Naive thymus-derived CD8-positive, alpha-beta T cell (primary cell): ENCODE results near the gene PCSK4. TPM values are rescaled to one million over a fixed set of nuclear protein-coding genes. Genes with fewer than 3 reads are reported as not detected.
"Not testable (repeated sequence)": the region's sequence is repeated elsewhere in the genome, so short reads cannot be mapped to it uniquely, and the experiment has no call there.

ENCODE experiments used
- ATAC-seq, 2 donors: fragments of 150-1000 bp; cut with Tn5 transposase in 1 of 2; sonication (Bioruptor Pico), chemical (Tn5 transposase) in 1 of 2; 1 replicate in 1 of 2; 2 replicates in 1 of 2; pipeline ENCODE4 v1.10.0; 2021; ENCODE audit warnings: mild to moderate bottlenecking in 2 of 2, moderate library complexity in 2 of 2
- POLR2A ChIA-PET: fragments of 350-600 bp; sonication (Branson Sonifier 250); formaldehyde crosslinking; loops from one replicate; lab custom pipeline; 2021; ENCODE audit warnings: antibody characterized with exemption; lab: Charles Lee
- DNase-seq, 10 donors: peaks; one replicate each; pipeline versions ENCODE4 v3.0.0 to v3.0.0-alpha.2; 2020 to 2022
- H3K27ac Mint-ChIP-seq, 10 donors: one replicate each; pipeline ENCODE4 v1.8.0; 2020 to 2022; ENCODE audit warnings: mild to moderate bottlenecking in 10 of 10, mixed read lengths in 10 of 10, moderate library complexity in 4 of 10, inconsistent platforms in 1 of 10
- H3K27me3 Mint-ChIP-seq, 5 donors: one replicate each; pipeline ENCODE4 v1.8.0; 2021 to 2022; ENCODE audit warnings: mixed read lengths in 5 of 5
- H3K36me3 Mint-ChIP-seq, 3 donors: one replicate each; pipeline ENCODE4 v1.8.0; 2020 to 2022; ENCODE audit warnings: mixed read lengths in 3 of 3, mild to moderate bottlenecking in 2 of 3, inconsistent platforms in 1 of 3
- H3K4me1 Mint-ChIP-seq, 4 donors: one replicate each; pipeline ENCODE4 v1.8.0; 2021 to 2022; ENCODE audit warnings: mixed read lengths in 4 of 4
- H3K4me3 Mint-ChIP-seq, 10 donors: one replicate each; pipeline ENCODE4 v1.8.0; 2020 to 2022; ENCODE audit warnings: mild to moderate bottlenecking in 10 of 10, mixed read lengths in 10 of 10, moderate library complexity in 6 of 10, inconsistent platforms in 1 of 10
- H3K9me3 Mint-ChIP-seq, 9 donors: one replicate each; pipeline ENCODE4 v1.8.0; 2020 to 2022; ENCODE audit warnings: mixed read lengths in 9 of 9, mild to moderate bottlenecking in 3 of 9, inconsistent platforms in 1 of 9, moderate library complexity in 1 of 9
- polyA plus RNA-seq, 3 donors: library from polyadenylated mRNA; unstranded; fragments of 300-500 nt; fragmentation: Illumina TruSeq; gene quantifications; one replicate each; pipeline ENCODE4 v1.2.3, GENCODE V29; 2021
- total RNA-seq, 8 experiments: library from RNA in 2 of 8; stranded (reverse) in 2 of 8; gene quantifications; one replicate each; pipeline ENCODE4 v1.2.3 and lab custom pipeline; 2021 to 2026

PCSK4 gene
- total and polyA plus RNA-seq, 5 experiments from 2014 or later: 0.35 to 12.0 (median 1.3) TPM

GRCh38 chr19:1445185-1445931 is 44.8 kb downstream of the PCSK4 start:
- Mint-ChIP-seq H3K27ac (peak overlapping the region in 4 of 10 donors; percentile 6 to 53 (median 48)), H3K36me3 (peaks cover 0 to 26% (median 7%) of the 10 kb centered on the region in 3 donors), H3K9me3 (no peaks in the 10 kb centered on the region), H3K4me3 (peak overlapping the region; percentile 65 to 82 (median 75)), H3K4me1 (peaks cover 9 to 36% (median 25%) of the 10 kb centered on the region in 4 donors), H3K27me3 (peaks cover 14 to 29% (median 21%) of the 10 kb centered on the region in 5 donors)
- ATAC-seq (peak; percentile 83 to 85), DNase-seq (peak; percentile 54 to 83 (median 76))
- POLR2A ChIA-PET: interaction anchor here (0.5 to 2.1 kb wide), 10 partner anchors 8 to 176 kb away, joined by 3 to 11 read pairs (median 4); partner anchors contain the start of gene CIRBP

- peak overlapping the region in 7 of 10 donors; percentile 24 to 99 (median 44) for H3K4me3 Mint-ChIP-seq
- H3K36me3 Mint-ChIP-seq: peaks cover 0 to 43% (median 11%) of the 10 kb centered on the region in 3 donors
- ATAC-seq (no peak), DNase-seq (no peak)
- no peaks in the 10 kb centered on the region for H3K9me3 Mint-ChIP-seq
- H3K27me3 Mint-ChIP-seq: peaks cover 0 to 5% (median 0%) of the 10 kb centered on the region in 5 donors
- POLR2A ChIA-PET: interaction anchor here (0.7 to 1.8 kb wide), 8 partner anchors 9 to 313 kb away, joined by 3 to 6 read pairs (median 4); partner anchors contain the start of gene FAM174C
- peak overlapping the region in 4 of 10 donors; percentile 36 to 81 (median 51) for H3K27ac Mint-ChIP-seq
- H3K4me1 Mint-ChIP-seq: peaks cover 11 to 47% (median 37%) of the 10 kb centered on the region in 4 donors
These were observed 48.3 kb downstream of the PCSK4 start for GRCh38 chr19:1441677-1442438.

DNA sequence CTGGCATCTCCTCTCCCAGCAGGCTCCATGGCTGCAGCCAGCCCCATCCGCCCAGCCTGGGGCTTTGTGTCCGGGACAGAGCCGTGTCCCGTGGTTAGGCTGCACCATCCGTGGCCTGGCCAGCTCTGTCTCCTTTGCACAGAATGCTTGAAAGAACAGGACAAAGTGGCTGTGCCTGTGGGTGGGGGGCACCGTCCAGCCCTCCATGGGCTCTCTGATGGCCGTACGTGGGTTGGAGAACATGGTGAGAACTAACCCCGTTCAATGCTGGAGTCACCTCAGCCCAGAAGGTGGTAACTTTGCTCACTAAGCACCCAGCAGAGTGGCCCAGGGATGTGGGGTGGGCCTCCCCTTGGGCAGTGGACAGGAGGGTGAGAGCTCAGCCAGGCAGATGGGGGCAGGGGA is 49.1 kb downstream of the PCSK4 start:
- peak overlapping the region in 6 of 10 donors; percentile 38 to 87 (median 62) for H3K27ac Mint-ChIP-seq

GRCh38 chr19:1440418-1440801 is 49.7 kb downstream of the PCSK4 start:
- ATAC-seq (no peak), DNase-seq (no peak)
- Mint-ChIP-seq H3K9me3 (no peaks in the 10 kb centered on the region), H3K4me3 (peak overlapping the region; percentile 52 to 99 (median 96)), H3K4me1 (peaks cover 9 to 45% (median 34%) of the 10 kb centered on the region in 4 donors), H3K27ac (peak overlapping the region in 9 of 10 donors; percentile 40 to 87 (median 60)), H3K36me3 (peaks cover 0 to 47% (median 11%) of the 10 kb centered on the region in 3 donors), H3K27me3 (peaks cover 0 to 2% (median 0%) of the 10 kb centered on the region in 5 donors)
- POLR2A ChIA-PET: interaction anchor here (0.9 to 1.8 kb wide), 5 partner anchors 10 to 171 kb away, joined by 3 to 5 read pairs (median 3); partner anchors contain the start of gene FAM174C

More for the DNA sequence above, 49.1 kb downstream of the PCSK4 start:
- Mint-ChIP-seq H3K4me3 (peak overlapping the region; percentile 52 to 99 (median 96)), H3K36me3 (peaks cover 0 to 43% (median 11%) of the 10 kb centered on the region in 3 donors), H3K27me3 (peaks cover 0 to 2% (median 0%) of the 10 kb centered on the region in 5 donors), H3K4me1 (peaks cover 11 to 45% (median 35%) of the 10 kb centered on the region in 4 donors), H3K9me3 (no peaks in the 10 kb centered on the region)
- ATAC-seq (no peak), DNase-seq (no peak)
- POLR2A ChIA-PET: interaction anchor here (0.7 to 1.8 kb wide), 7 partner anchors 10 to 312 kb away, joined by 3 to 5 read pairs (median 4); partner anchors contain the start of gene FAM174C

DNA sequence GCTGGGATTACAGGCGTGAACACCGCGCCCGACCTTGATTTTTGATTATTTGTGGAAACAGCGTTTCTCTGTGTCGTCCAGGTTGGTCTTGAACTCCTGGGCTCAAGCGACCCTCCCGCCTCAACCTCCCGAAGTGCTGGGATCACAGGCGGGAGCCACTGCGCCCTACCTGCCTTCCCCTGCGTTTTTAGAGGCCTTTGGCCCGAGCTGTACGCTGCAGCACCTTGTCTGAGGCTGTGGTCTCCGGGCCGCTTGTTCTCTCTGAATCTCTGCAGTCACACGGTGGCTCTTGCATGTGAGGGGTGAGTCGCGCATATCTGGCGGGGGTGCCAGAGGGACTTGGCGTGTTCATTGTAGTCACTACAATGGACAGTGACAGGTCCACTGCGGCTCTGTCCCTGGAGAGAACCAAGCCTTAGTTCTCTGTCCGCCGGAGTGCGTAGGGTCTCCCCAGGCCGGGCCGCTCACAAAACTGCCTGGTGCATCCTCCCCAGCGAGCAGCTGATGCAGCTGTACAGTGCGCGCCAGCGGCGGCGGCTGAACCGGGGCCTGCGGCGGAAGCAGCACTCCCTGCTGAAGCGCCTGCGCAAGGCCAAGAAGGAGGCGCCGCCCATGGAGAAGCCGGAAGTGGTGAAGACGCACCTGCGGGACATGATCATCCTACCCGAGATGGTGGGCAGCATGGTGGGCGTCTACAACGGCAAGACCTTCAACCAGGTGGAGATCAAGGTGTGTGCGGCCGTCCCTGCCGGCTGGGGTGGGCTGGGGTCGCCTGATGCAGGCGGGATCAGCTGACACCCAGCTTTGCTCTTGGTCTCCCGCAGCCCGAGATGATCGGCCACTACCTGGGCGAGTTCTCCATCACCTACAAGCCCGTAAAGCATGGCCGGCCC is 50.4 kb downstream of the PCSK4 start:
- not testable (repeated sequence) for H3K27me3 Mint-ChIP-seq, DNase-seq, ATAC-seq, H3K9me3 Mint-ChIP-seq
- Mint-ChIP-seq H3K4me3 (peak overlapping the region; percentile 94 to 99 (median 98)), H3K27ac (peak overlapping the region; percentile 56 to 99 (median 94)), H3K36me3 (peaks cover 0 to 50% (median 11%) of the 10 kb centered on the region in 3 donors), H3K4me1 (peaks cover 8 to 41% (median 29%) of the 10 kb centered on the region in 4 donors)
- POLR2A ChIA-PET: interaction anchor here (0.9 to 1.2 kb wide), 2 partner anchors 39 to 170 kb away, joined by 3 read pairs; no protein-coding TSS in a partner anchor

DNA sequence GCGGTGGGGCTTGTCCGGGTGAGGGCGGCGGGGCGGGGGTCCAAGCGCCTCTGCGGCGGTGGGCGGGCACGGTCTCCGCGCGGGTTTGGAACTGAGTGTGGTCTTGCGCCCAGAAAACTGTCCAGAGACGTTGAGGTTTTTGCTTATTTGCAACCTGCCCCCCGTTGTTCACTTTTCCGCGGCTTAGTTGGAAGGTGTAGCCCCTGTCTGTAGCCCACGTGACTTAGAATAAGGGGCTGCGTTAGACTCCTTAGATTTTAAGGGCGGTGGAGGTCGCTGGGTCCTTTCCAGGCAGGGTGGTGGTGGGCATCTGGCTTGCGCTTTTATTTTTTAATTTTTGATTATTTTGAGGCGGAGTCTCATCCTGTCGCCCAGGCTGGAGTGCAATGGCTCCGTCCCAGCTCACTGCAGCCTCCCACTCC is 51.2 kb downstream of the PCSK4 start:
- Mint-ChIP-seq H3K4me3 (peak overlapping the region; percentile 94 to 99 (median 98)), H3K27me3 (peaks cover 0 to 2% (median 0%) of the 10 kb centered on the region in 5 donors)
- POLR2A ChIA-PET: interaction anchor here (0.6 to 1.0 kb wide), 3 partner anchors 14 to 32 kb away, joined by 3 read pairs; no protein-coding TSS in a partner anchor

GRCh38 chr19:1438035-1438932 is 51.9 kb downstream of the PCSK4 start, which contains the start of gene RPS15:
RPS15 (plus strand) TSS chr19:1438396; CDS start chr19:1438426, 30 bp downstream.
- H3K4me3 Mint-ChIP-seq: peak within 1 kb of the TSS; percentile 94 to 99 (median 98)
- H3K36me3 Mint-ChIP-seq: peaks cover 0 to 50% (median 11%) of the 10 kb centered on the region in 3 donors
- H3K9me3 Mint-ChIP-seq: no peaks in the 10 kb centered on the region
- peak; percentile 82 for ATAC-seq
- peaks cover 0 to 2% (median 0%) of the 10 kb centered on the region in 5 donors for H3K27me3 Mint-ChIP-seq
- POLR2A ChIA-PET: interaction anchor here (0.6 to 2.6 kb wide), 8 partner anchors 15 to 693 kb away, joined by 3 to 14 read pairs (median 3); no protein-coding TSS in a partner anchor
- peaks cover 6 to 36% (median 25%) of the 10 kb centered on the region in 4 donors for H3K4me1 Mint-ChIP-seq
- peak; percentile 90 to 98 (median 97) for DNase-seq
- peak within 1 kb of the TSS; percentile 92 to 99 (median 99) for H3K27ac Mint-ChIP-seq

More for the DNA sequence above, 51.2 kb downstream of the PCSK4 start:
- H3K36me3 Mint-ChIP-seq: peaks cover 0 to 50% (median 11%) of the 10 kb centered on the region in 3 donors
- DNase-seq: peak in 3 of 10 donors; percentile 24 to 27 (median 25)
- peak overlapping the region in 9 of 10 donors; percentile 85 to 99 (median 99) for H3K27ac Mint-ChIP-seq
- H3K4me1 Mint-ChIP-seq: peaks cover 6 to 36% (median 25%) of the 10 kb centered on the region in 4 donors
- ATAC-seq: peak in 1 of 2 donors; percentile 9
- no peaks in the 10 kb centered on the region for H3K9me3 Mint-ChIP-seq

DNA sequence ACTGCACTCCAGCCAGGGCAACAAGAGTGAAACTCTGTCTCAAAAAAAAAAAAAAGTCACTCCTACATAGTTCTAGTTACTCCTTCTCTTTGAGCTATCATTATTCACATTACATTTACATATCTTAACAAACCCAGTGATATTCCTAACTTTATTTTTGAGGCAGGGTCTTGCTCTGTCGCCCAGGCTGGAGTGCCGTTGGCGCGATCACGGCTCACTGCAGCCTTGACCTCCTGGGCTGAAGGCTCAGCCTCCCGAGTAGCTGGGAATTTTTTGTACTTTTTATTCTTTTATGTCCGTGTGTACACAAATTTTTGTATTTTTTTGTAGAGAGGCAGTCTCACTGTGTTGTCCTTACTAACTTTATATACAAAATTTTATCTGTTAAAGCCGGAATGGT is 52.5 kb downstream of the PCSK4 start:
- DNase-seq: no peak
- Mint-ChIP-seq H3K36me3 (peaks cover 0 to 49% (median 11%) of the 10 kb centered on the region in 3 donors), H3K4me3 (peak overlapping the region; percentile 94 to 99 (median 98)), H3K27me3 (peaks cover 0 to 2% (median 0%) of the 10 kb centered on the region in 5 donors), H3K4me1 (peaks cover 6 to 36% (median 24%) of the 10 kb centered on the region in 4 donors), H3K9me3 (no peaks in the 10 kb centered on the region), H3K27ac (peak overlapping the region in 9 of 10 donors; percentile 92 to 99 (median 99))
- no peak for ATAC-seq
- POLR2A ChIA-PET: interaction anchor here (0.6 to 2.6 kb wide), 7 partner anchors 10 to 694 kb away, joined by 3 to 14 read pairs (median 3); no protein-coding TSS in a partner anchor

- H3K9me3 Mint-ChIP-seq: no peaks in the 10 kb centered on the region
- DNase-seq (no peak), ATAC-seq (no peak)
- peaks cover 0 to 2% (median 0%) of the 10 kb centered on the region in 5 donors for H3K27me3 Mint-ChIP-seq
- peak overlapping the region in 1 of 10 donors; percentile 40 for H3K27ac Mint-ChIP-seq
- peaks cover 0 to 47% (median 5%) of the 10 kb centered on the region in 3 donors for H3K36me3 Mint-ChIP-seq
- peaks cover 6 to 25% (median 16%) of the 10 kb centered on the region in 4 donors for H3K4me1 Mint-ChIP-seq
- POLR2A ChIA-PET: interaction anchor here (1.1 to 2.6 kb wide), 2 partner anchors 10 to 36 kb away, joined by 3 to 14 read pairs; no protein-coding TSS in a partner anchor
- no peak overlapping the region for H3K4me3 Mint-ChIP-seq
These were observed 54.7 kb downstream of the PCSK4 start for GRCh38 chr19:1435378-1435989.
